UCSD-AML1 (cell line): ENCODE results near the gene NUP93.
"Not testable (repeated sequence)": the region's sequence is repeated elsewhere in the genome, so short reads cannot be mapped to it uniquely, and the experiment has no call there.

Experiments used
- DNase-seq: peaks from one replicate; lab custom pipeline; 2025; ENCODE audit not compliant: unreplicated experiment; lab: John Stamatoyannopoulos, UW

NUP93 gene

DNA sequence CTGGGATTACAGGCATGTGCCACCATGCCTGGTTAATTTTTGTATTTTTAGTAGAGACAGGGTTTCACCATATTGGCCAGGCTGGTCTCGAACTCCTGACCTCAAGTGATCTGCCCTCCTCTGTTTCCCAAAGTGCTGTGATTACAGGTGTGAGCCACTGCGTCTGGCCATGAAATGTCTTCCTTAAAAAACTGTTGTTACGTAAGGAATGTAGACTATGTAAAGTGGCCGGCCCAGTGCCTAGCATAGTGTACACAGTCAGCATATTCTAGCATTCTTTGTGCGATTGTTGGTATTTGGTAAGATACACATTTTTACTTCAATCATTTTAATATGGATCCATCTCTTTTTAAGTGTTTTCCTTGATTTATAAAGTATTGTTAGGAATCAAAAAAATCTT lies 81.7 kb downstream of the NUP93 start:
- DNase-seq: not testable (repeated sequence)

DNA sequence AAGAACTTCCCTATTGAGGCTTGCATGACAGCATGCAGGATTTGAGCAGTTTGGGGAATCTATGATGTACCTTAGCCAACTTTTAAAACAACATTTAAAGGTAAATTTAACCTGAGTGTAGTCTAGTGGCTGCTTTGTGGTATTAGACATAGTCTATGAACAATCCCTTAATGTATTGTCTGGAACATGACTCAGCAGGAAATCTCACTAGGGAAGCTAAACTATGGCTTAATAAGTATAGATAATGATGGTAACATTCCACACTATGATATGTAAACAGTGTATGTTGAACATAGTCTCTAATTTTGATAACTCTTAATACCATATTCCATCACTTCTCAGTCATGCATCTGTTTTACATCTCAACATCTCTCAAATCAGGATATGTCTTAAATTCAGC lies 83.0 kb downstream of the NUP93 start:
- no peak for DNase-seq

DNA sequence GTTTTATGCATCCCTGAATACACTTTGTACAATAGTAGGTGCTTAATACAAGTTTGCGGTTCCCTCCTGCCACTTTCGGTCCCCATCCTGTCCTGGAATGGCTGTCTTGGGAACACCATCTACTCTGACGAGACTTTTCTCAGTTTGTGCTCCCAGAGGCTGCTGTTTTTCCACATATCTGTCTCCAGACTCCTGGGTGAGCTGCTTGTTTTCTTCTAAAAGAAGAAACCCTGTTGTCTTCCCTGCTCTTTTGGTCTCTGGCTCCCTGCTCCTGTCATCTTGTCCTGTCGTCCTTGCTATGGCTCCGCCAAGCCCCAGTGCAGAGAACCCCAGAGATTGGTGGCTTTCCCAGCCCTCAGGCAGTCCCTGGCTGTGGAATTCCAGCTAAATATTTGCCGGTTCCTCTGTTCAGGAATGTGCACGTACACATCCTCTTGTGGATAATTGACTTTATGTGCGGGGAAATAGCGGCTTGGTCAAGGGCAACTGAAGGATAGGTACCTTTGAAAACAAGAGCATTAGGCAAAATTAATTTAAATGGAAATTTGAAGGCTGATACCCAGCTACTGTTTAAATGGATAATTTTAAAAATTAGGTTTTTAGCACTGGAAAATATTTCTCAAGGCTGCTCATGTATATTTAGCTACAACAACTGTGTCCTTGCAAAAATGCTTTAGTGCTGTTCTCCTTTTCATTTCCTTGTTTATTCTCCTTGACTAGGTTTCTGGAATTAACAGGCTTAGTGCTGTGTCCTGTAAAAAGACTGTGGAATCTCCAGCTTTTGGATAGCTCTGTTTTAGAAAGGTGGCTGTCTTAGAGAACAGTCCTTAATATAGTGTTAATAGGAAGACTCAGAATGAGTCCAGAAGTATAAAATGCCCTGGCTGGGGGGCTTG lies 84.9 kb downstream of the NUP93 start:
- no peak for DNase-seq

DNA sequence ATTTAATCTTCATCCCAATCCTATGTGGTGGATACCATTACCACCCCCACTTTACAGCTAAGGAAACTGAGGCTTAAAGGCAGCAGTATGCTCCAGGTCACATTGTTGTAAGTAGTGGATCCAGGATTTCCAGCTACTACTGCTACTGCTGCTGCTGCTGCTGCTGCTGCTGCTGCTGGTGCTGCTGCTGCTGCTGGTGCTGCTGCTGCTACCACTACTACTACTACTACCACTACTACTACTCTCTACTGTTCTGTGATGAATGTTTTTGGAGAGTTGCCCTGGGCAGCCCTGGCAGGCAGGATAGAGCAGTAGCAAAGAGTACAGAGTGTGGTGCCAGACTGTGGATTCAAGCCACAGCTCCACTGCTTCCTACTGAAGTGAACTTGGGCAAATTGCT lies 85.8 kb downstream of the NUP93 start:
- no peak for DNase-seq

DNA sequence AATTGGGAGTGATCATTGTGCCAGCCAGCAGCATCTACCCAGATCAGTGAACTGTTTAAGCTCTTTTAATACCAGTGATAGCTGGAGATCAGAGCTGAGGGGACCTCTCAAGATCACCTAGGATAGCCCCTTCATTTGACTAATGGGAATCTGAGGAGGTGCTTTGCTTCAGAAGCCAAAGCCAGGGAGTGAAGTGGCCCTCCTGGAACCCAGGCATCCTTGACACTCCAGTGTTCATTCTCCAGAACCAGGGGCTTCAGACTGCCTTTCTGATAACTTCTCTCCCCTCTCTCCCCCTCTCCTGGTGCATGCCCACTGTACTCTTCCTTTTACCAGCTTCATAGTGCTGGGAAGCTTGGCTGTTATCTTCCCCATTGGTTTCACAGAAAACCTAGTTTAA lies 87.1 kb downstream of the NUP93 start:
- DNase-seq: no peak

DNA sequence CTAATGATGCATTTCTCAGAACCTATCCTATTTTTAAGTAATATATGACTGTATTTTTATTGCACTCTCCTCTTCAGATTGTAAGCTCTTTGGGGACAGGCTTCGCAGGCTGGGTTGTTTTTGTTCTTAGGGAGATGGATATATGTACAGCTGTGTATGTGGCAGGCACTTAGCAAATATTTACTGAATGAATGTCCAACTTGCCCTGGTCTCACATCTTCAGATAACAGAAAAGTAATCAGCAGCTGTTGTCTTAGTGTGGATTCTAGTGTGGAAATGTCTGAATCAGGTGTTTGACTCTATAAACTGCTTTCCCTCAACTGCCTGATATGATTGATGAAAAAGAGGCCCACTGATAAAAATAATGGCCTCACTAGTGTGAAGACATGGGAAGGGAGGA lies 88.0 kb downstream of the NUP93 start:
- no peak for DNase-seq

DNA sequence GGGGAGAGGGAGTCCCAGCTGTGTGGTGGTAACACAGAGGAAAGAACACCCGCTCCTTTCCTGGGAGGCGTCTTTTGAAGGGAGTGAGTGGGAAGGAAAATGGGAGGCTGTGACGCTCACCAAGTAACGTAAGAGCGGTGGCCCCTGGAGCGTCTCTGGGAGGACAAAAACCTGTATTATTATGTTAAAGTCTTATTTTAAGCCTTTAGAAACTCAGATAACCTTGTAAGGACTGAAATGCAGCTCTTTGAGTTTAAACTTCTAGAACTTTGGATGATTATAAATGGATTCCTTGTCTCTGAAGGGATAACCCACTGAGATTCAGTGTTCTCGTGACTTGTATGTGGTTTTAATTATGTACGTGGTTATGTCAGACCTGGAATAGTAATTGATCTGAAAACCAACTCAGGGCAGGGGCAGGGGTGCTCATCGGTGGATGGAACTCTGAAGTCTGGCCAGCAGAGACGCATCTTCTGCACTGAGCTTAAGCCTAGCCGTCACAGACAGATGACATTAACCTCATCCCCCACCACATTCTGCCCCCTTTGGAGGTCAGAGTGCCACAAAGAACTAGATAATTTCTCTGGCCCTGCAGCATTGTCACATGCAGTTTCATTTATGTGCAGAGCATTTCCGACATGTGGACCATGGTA lies 93.3 kb downstream of the NUP93 start:
- no peak for DNase-seq

DNA sequence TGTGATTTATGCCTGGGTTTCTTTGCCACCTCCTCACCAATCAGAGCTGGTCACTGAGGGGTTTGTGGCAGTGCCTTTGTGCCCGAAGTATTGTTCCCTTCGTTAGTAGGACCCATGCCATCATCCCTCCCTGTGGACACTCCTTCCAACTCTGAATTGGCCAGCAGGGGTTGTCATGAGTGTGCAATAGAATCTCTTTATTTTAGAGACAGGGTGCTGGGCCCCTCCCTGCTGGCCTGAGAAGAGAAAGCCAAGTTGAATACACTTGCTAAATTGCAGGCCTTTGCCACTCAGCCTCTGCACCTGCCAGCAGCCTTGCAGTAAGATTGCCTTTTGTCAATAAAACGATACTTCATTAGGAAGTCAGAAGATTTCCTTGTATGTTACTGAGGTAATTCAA lies 94.4 kb downstream of the NUP93 start:
- DNase-seq: no peak

DNA sequence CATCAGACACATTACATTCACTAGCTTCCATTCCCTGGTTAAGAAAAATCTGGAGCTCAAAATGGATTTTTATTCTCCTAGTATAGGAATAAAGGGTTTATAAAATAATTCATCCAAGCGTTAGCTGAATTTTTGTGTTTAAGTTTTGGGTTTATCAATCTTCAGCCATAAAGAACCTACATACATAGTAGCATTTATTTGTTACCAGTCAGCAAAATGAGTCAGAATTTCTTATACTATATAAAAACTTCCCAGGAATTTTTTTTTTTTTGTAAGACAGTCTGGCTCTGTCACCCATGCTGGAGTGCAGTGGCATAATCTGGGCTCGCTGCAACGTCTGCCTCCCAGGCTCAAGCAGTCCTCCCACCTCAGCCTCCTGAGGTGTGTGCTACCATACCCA lies 94.9 kb downstream of the NUP93 start:
- no peak for DNase-seq

DNA sequence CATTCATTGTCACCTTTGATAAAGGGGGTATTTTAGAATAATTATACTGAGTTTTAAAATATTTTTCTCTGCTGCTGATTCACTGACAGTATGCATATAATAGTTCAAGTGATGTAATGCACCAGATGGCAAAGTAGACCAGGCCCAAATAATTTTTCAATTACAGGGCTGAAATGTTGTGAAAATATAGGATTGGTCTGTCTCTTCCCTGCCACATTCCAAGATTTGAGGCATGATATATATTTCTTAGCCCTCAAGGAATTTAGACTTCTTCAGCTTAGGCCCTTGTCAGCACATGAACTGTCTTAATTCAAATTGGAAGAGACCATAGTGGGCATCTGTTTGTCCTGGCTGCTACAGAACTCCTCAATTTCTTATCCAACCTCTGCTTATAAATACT lies 95.9 kb downstream of the NUP93 start:
- DNase-seq: no peak

DNA sequence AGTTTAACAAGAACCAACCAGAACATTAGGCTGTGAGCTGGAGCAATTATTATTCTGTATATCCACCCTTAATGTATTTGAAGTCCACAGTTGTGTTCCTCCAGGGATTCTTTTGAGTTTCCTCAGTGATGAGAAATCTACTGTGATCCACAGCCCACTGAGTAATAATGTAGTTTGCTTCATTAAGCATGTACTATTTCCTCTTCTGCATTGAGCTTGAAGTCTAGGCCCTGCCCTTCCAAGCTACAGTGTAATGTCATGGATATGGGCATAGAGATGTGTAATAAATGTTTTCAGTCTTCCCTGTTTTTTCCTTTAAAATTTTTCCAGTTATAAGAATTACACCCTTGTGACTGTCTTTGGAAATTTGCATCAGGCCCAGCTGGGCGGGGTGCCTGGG lies 98.7 kb downstream of the NUP93 start:
- no peak for DNase-seq

DNA sequence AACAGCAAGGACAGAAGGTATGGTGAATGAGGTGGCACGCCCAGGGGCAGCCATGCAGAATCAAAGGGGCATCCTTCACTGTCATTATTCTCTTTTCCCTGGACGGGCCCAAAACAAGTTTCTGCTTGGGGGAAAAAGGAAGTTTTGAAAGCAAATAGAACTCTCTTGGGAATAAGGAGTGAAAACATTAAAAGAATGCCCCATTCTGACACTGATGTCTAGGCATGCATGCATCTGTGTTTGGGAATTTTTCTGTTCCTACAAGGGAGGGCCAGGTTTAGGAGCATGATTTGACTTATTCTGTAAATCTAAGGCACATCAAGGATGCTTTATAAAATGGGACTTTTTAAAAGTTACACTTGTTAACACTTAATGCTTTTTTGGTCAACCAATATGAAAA lies 100.7 kb downstream of the NUP93 start:
- no peak for DNase-seq

DNA sequence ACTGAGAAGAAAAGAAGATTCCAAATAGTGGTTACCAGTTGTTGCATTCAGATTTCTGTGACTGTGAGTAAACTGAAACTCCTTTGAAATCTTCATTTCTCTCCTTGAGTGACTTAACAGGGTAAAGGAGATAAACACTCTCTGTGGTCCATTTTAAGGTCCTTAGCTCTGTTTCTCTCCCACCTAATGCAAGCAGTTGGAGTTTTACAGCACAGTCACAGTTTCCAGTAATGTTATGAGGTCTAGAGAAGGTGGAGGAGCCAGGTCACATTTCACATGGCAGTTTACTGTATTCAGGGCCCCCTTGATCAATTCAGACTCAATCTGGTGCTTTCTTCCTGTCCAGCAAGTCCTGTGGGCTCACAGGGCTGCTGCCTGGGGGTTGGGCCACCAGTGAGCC lies 102.8 kb downstream of the NUP93 start:
- DNase-seq: no peak

DNA sequence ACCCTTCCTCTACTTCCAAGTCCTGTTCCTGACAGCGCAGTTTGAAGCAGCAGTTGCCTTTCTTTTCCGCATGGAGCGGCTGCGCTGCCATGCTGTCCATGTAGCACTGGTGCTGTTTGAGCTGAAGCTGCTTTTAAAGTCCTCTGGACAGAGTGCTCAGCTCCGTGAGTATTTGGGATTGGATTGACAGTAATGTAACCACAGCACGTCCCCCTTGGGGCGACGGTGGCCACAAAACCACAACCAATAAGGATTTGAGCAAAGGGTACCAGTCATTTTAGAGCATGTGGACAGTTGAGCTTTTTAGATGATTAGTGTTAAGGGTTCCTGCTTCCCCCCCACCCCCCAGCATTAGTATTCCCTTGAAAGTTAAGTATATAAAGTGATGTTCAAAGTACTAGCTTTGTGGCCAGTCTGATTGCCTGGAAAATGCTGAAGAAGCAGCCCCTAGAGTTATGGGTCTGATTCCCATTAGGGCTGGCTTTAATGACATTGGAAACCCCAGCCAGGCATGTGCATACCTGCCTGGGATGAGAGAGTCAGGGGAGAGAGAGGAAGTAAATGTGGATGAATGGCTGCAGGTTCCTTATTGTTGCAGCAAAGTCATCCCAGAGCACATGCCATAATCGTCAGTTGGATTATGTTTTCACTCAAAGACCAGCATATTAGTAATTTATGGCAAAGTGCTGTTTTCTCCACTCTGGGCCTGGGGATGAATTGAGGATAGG lies 103.5 kb downstream of the NUP93 start:
- DNase-seq: no peak

DNA sequence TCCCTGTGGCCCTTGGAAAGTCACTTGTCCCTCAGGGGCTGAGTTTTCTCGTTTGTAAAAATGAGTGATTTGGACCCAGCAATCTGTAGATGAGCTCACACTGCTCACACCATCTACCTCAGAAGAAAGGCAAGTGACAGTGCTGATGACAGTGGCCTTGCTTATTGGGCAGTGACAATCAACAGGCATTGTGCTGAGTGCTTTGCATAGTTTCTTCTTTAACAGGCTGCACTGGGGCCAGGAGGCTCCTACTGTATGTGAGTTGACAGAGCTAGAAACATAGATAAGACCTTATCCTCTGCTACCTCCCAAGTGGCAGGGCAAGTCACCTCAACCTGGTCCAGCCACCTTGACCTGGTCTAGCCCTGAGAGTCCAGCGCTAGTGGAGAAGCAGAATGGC lies 105.4 kb downstream of the NUP93 start:
- DNase-seq: no peak

DNA sequence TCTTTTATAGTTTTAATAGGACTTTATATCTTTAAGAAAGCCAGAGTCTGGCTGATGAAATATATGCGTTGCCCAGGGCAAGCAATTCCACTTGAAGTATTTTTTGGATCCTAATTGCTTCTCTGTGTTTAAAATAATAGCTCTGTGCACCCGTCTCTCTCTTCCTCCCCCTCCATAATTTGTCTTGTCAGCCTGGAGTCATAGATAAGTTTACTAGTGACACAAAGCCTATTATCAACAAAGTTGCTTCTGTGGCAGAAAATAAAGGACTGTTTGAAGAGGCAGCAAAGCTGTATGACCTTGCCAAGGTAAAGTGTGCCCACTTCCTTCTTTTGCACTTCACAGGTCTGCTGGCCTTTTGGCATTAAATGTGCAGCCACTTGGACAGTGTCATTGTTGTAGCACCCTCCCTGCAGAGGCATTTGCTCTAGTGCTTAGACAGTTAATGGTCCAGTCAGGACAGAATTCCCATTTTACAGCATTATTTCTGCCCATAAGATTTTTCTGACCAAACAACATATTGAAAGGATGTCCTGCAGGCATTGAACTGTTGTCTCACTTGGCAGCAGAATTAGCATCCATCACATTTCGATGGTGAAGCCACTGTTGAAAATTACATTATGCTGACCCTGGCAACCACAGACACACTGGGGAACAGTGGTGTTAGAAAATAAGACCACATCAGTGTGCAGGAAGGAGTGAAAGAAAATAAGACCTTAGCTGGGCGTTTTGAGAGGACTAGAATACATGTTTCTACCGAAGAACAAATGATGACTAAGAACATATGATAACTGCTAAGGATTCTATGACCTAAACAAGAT lies 106.7 kb downstream of the NUP93 start:
- no peak for DNase-seq

DNA sequence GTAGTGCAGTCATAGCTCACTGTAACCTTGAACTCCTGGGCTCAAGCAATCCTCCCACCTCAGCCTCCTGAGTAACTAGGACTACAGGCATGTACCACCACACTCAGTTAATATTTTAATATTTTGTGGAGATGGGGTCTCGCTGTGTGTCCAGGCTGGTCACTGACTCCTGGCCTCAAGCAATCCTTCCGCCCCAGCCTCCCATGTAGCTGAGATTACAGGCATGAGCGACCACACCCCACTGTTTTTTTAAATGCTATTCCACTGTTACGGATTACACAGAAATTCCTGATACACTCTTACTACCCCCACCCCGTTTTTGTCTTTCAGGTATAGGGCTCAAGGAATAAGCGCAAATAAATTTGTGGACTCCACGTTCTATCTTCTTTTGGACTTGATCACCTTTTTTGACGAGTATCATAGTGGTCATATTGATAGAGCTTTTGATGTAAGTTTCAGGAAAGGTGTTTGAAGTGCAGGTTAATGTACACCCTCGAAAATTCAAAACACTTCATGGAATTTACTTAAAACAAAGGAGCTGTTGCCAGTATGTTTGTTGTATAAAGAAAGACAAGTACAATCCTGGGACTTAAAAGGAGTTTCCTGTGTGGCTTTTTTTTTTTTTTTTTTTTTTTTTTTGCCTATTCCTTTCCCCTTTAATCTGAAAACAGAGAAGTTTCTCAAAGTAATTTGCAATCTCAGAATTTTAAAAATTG lies 108.9 kb downstream of the NUP93 start:
- DNase-seq: no peak

DNA sequence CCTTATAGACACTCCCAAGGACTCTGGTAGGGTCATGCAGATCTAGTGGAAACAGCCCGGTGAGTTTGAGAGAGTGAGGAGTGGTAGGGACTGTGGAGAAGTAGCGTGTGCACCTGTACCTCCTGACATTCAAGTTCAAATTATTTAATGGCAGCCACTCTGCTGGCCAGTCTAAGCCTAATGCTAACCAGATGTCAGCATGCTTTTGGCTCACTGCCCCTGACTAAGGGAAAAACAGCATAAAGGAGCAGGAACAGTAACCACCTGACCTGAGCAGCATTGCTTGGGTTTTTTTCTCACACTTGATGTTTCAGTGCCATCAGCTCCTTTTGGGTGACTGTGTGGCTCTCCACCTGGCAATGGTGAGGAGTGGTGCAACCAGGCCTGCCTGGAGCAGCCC lies 111.3 kb downstream of the NUP93 start:
- DNase-seq: no peak

DNA sequence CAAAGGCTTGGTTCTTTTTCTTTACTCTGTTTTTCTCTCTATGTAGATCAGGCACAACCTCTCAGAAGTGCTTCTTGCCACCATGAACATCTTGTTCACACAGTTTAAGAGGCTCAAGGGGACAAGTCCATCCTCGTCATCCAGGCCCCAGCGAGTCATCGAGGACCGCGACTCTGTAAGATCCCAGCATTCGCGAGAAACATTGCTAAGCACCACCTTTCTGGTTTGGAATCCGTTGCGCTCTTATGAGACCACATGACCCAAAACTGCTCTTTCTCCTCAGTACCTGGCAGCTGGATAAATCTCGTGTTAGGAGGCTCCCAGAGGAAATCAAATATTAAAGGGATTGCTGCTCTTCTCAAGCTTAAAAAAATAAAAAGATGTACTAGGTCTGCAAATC lies 111.7 kb downstream of the NUP93 start:
- DNase-seq: no peak

DNA sequence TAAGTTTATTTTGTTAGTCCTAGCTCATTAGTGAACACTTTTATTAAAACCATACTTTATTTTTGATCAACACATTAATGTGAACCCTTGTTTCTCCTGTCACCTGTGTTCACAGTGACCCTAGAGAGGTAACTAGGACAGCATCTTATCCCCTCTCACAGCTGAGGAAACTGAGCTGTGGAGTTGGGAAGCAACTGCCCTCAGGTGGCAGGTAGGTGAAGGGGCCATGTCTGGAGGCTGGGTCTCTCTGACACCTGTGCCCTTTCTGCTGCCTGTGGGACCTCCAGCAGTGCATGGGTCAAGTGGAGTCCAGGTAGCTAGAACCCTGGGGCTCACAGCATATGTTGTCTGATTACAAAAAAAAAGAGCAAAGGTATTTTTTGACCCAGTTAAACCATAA lies 112.2 kb downstream of the NUP93 start:
- no peak for DNase-seq

DNA sequence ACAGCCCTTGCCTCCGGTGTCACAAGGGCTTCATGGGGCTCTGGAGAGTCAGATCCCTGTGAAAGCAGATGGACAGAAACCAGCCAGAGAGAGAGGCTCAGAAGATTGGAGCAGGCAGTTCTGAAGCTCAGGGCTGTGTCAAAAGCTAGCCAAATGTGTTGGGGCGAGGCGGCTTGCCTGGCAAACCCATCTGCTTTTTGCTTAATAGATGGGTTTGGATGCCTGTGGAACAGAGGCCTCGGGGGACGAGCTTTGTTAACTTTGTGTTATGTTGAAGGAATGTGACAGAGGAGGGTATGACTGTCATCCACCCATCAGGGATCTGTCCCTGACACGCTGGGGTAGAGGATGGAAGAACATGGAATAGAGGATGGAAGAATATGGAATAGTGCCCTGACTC lies 114.1 kb downstream of the NUP93 start:
- no peak for DNase-seq
